ENCODE measurements around the gene SERPINB1. TPM values are rescaled to one million over a fixed set of nuclear protein-coding genes. Genes with fewer than 3 reads are reported as not detected.

Gene SERPINB1
- total RNA-seq, 1 experiment from 2014 or later = 82.3 TPM

DNA sequence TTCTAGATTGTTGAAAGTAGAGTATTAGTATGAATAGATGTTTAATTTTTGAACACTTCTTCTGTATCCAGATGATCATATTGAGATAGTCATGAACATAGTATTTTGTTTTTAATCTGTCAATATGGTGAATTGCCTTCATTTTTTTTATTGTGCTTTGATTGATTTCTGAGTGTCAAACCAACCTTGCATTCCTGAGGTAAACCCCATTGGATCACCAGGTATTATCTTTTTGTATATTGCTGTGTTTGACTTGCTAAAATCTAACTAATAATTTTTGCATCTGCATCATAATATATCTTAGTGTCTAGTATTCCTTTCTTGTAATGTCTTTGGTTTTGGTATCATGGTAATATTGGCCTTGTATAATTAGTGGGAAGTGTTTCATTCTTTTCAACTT is 25.5 kb downstream of the SERPINB1 start:
- CTCF ChIA-PET = no interaction called here
- TF ChIP-seq CTCF (conservative IDR thresholded peaks at IDR 0.05) (no peak), EZH2 (IDR thresholded peaks at IDR 0.05; ENCODE audit: low read depth) (no peak)
- no peak overlapping the region for H3K4me2 ChIP-seq
- peaks cover 42% of the 10 kb centered on the region for H3F3A ChIP-seq (ENCODE audit: insufficient read depth, low read depth)
- H3K4me3 ChIP-seq = no peak overlapping the region
- H3K27ac ChIP-seq = no peak overlapping the region
- BruUV-seq (replicated peaks) = no TSS peak
- no peaks in the 10 kb centered on the region; the same call in 1 of the 2 replicates for H3K36me3 ChIP-seq (ENCODE audit: low read depth)
- H2AFZ ChIP-seq = no peak overlapping the region
- no peaks in the 10 kb centered on the region for H4K20me1 ChIP-seq (ENCODE audit: insufficient read depth)
- no peaks in the 10 kb centered on the region for H3K27me3 ChIP-seq (ENCODE audit: insufficient read depth, low read depth)
- H3K79me2 ChIP-seq (ENCODE audit: low read depth) = peaks cover 17% of the 10 kb centered on the region
- POLR2A ChIA-PET (ENCODE audit: unreplicated experiment) = no interaction called here
- peaks cover 16% of the 10 kb centered on the region for H3K9me3 ChIP-seq (ENCODE audit: insufficient read depth, low read depth)
- intact Hi-C loops (cut with micrococcal nuclease; ENCODE audit: unreplicated experiment) = no loop called here
- no peaks in the 10 kb centered on the region for H3K9me2 ChIP-seq (ENCODE audit: insufficient read depth)
- DNase-seq = no peak
- peaks cover 44% of the 10 kb centered on the region for H3K4me1 ChIP-seq (replicated peaks; ENCODE audit: insufficient read depth)

DNA sequence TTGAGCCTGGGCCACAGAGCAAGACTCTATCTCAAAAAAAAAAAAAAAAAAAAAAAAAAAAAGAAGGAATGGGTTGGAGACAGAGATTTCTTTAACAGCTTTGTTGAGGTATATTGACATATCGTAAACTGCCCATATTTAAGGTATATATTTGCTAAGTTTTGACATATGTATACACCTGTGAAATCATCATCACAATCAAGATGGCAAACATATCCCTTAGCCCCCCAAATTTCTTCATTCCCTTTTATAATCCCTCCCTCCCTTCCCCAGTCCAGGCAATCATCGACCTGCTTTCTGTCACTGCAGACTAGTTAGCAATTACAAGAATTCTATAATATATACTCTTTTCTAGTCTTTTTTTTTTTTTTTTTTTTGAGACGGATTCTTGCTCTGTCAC is 29.0 kb downstream of the SERPINB1 start:
- Histone ChIP-seq H3K27me3 (ENCODE audit: insufficient read depth, low read depth) (no peaks in the 10 kb centered on the region), H3K4me2 (no peak overlapping the region), H2AFZ (no peak overlapping the region), H3K9me2 (ENCODE audit: insufficient read depth) (no peaks in the 10 kb centered on the region), H3K36me3 (ENCODE audit: low read depth) (no peaks in the 10 kb centered on the region; the same call in 1 of the 2 replicates), H3K9me3 (ENCODE audit: insufficient read depth, low read depth) (peaks cover 16% of the 10 kb centered on the region), H4K20me1 (ENCODE audit: insufficient read depth) (no peaks in the 10 kb centered on the region), H3F3A (ENCODE audit: insufficient read depth, low read depth) (peaks cover 43% of the 10 kb centered on the region), H3K4me1 (replicated peaks; ENCODE audit: insufficient read depth) (peaks cover 50% of the 10 kb centered on the region), H3K27ac (no peak overlapping the region), H3K4me3 (no peak overlapping the region), H3K79me2 (ENCODE audit: low read depth) (peaks cover 10% of the 10 kb centered on the region)
- no peak for DNase-seq
- TF ChIP-seq CTCF (conservative IDR thresholded peaks at IDR 0.05) = no peak
- no peak for TF ChIP-seq EZH2 (IDR thresholded peaks at IDR 0.05; ENCODE audit: low read depth)
- intact Hi-C loops (cut with micrococcal nuclease; ENCODE audit: unreplicated experiment) = no loop called here
- CTCF ChIA-PET = no interaction called here
- POLR2A ChIA-PET (ENCODE audit: unreplicated experiment) = interaction anchor here (0.6 to 0.8 kb wide), 2 partner anchors 9 to 11 kb away, joined by 3 to 6 read pairs; no protein-coding TSS in a partner anchor
- no TSS peak for BruUV-seq (replicated peaks)

- intact Hi-C loops (cut with micrococcal nuclease; ENCODE audit: unreplicated experiment) = loop anchor here (1.0 to 2.0 kb wide), 3 partner anchors 8 to 67 kb away; partner anchors contain the start of gene SERPINB1
- H3K27me3 ChIP-seq (ENCODE audit: insufficient read depth, low read depth) = no peaks in the 10 kb centered on the region
- H4K20me1 ChIP-seq (ENCODE audit: insufficient read depth) = no peaks in the 10 kb centered on the region
- no peaks in the 10 kb centered on the region for H3K9me2 ChIP-seq (ENCODE audit: insufficient read depth)
- POLR2A ChIA-PET (ENCODE audit: unreplicated experiment) = interaction anchor here (0.9 kb wide), 1 partner anchor 37 kb away, joined by 6 read pairs; no protein-coding TSS in a partner anchor
- TF ChIP-seq CTCF (conservative IDR thresholded peaks at IDR 0.05) = no peak
- no peak for TF ChIP-seq EZH2 (IDR thresholded peaks at IDR 0.05; ENCODE audit: low read depth)
- H3K9me3 ChIP-seq (ENCODE audit: insufficient read depth, low read depth) = no peaks in the 10 kb centered on the region
- H2AFZ ChIP-seq = no peak overlapping the region
- CTCF ChIA-PET = interaction anchor here (0.6 kb wide), 1 partner anchor 425 kb away, joined by 6 read pairs; no protein-coding TSS in a partner anchor
- H3K36me3 ChIP-seq (ENCODE audit: low read depth) = no peaks in the 10 kb centered on the region
- peak; percentile 82 to 99 for DNase-seq
- no TSS peak for BruUV-seq (replicated peaks)
- H3F3A ChIP-seq (ENCODE audit: insufficient read depth, low read depth) = peaks cover 28% of the 10 kb centered on the region
- H3K79me2 ChIP-seq (ENCODE audit: low read depth) = peaks cover 6% of the 10 kb centered on the region; the same call in 1 of the 2 replicates
- H3K4me1 ChIP-seq (replicated peaks; ENCODE audit: insufficient read depth) = peaks cover 37% of the 10 kb centered on the region
- peak overlapping the region; percentile 19; the same call in 1 of the 2 replicates for H3K4me3 ChIP-seq
- H3K27ac ChIP-seq = peak overlapping the region; percentile 99
- peak overlapping the region; percentile 76 for H3K4me2 ChIP-seq
These were observed 31.5 kb downstream of the SERPINB1 start for GRCh38 chr6:2810092-2810671.
